Retina (tissue), 1 donor: Measurements from ENCODE around the gene MBD3L4.
"Not testable (repeated sequence)": the region's sequence is repeated elsewhere in the genome, so short reads cannot be mapped to it uniquely, and the experiment has no call there.

Experiments used
- DNase-seq: peaks from one replicate; pipeline ENCODE4 v3.0.0-alpha.2; 2016

MBD3L4 gene

DNA sequence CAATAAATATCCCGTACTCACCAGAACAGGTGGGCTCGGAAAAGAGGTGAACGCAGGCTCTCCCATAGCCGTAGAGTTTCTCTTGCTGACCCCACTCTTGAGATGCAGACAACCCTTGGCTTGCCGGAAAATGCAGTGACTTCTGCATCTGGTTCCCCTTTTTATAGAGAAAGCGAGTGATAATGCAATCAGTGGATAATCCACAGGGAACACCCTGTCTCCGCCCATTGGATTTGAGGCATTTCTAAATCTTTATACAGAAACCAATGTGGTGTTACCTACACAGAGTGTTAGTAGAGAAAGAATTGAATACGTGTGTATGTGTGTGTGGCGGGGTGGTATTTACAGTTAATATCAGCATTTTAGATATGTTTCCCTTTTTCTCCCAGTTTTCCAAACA lies at the start of gene MBD3L4:
Gene MBD3L4 (minus strand): TSS at position 101 of the 400 bp plus-strand sequence. CDS start 35 bp downstream, at position 66.
- not testable (repeated sequence) for DNase-seq

DNA sequence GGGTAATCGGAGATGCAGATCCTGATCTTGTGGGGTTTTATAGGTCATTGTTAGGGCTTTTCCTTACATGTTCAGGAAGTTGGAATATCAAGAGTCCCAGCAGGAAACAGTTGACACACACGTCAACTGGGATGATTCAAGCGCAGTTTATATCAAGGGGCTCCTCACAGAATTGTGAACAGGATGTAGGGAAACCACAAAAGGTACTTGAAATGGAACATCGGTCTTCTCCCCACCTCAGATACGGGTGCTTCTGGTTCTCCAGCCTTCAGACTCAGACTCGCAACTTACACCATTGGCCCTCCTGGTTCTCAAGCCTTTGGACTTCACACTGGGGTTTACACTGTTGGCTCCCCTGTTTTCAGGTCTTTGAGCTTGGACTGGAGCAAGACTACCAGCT lies 49.0 kb upstream of the MBD3L4 start:
- DNase-seq: no peak

DNA sequence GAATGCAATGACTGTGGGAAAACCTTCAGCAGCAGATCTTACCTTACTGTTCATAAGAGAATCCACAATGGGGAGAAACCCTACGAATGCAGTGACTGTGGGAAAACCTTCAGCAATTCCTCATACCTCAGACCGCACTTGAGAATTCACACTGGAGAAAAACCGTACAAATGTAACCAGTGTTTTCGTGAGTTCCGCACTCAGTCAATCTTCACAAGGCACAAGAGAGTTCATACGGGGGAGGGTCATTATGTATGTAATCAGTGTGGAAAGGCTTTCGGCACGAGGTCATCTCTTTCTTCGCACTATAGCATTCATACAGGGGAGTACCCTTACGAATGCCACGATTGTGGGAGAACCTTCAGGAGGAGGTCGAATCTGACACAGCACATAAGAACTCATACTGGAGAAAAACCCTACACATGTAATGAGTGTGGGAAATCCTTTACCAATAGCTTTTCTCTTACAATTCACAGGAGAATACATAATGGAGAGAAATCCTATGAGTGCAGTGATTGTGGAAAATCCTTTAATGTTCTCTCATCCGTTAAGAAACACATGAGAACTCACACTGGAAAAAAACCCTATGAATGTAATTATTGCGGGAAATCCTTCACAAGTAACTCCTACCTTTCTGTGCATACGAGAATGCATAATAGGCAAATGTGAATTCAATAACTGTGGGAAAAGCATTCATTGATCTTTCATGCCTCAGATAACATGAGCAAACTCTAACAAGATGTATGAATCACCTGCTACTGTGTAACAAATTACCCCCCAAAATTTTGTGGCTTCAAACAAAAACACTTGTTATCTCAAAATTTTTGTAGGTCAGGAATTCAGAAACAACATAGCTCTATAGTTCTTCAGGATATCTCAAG lies 43.3 kb upstream of the MBD3L4 start:
- DNase-seq: no peak

DNA sequence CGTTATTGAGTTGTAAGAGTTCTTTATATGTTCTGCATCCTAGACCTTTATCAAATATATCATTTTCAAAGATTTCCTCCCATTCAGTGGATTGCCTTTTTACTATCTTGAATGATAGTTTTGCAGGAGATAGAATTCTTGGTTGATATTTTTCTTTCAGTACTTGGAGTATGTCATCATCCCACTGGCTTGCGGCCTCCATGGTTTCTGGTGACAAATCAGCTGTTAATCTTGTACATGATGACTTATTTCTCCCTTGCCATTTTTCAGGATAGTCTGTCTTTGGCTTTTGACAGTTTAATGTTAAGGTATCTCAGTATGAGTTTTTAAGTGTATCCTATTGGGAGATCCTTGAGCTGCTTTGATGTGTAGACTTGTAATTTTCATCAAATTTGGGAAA lies 38.0 kb upstream of the MBD3L4 start:
- no peak for DNase-seq

DNA sequence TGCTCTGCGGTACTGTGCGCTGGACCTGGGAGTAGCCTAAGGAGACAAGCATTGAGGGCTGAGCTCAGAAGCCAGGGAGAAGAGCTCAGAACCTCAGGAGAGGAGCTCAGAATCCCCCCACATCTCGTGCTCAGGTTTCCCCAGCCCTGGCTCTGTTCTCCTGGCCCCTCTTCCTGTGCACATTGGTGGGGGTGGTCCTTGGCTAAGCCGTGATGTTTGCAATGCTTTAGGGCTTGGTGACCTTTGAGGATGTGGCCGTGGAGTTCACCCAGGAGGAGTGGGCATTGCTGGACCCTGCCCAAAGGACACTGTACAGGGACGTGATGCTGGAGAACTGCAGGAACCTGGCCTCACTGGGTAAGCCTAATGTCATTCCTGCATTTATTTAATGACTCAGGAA lies 36.2 kb upstream of the MBD3L4 start:
- no peak for DNase-seq

DNA sequence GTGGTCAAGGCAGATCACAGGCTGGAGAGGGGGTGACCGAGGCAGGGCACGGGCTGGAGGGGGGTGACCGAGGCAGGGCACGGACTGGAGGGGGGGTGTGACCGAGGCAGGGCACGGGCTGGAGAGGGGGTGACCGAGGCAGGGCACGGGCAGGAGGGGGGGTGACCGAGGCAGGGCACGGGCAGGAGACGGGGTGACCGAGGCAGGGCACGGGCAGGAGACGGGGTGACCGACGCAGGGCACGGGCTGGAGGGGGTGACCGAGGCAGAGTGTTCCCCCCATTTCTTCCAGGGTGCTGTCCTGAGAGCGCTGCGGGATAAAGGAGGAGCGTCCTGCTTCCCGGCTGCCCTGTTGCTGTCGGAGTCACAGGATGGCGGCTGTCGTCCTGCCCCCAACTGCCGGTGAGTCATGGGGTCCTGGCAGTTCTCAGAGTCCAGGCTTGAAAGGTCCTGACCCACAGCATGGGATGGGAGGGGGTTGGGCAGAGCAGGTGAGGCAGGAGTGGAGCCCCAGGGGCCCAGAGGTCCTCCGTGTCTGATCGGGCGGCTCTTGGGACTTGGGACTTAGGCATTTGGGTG lies 34.8 kb upstream of the MBD3L4 start:
- no peak for DNase-seq

DNA sequence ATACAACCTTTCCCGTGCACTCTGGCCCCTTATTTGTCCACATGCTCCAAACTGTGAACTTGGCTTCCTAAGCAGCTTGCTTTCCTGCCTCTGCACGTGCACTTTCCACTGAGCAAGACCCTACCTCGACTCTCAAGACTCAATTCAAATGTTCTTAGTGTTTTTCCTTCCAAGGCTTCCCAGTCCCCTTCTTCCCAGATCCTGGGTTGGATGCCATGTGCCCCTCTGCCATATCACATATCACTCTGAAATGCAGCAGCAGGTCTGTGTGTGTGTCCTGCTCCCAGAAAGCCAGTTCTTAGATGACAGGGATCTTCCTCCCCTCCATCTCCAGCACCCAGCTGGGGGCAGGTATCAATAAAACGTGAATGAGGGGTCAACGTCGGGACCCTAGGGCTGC lies 32.6 kb upstream of the MBD3L4 start:
- DNase-seq: no peak

DNA sequence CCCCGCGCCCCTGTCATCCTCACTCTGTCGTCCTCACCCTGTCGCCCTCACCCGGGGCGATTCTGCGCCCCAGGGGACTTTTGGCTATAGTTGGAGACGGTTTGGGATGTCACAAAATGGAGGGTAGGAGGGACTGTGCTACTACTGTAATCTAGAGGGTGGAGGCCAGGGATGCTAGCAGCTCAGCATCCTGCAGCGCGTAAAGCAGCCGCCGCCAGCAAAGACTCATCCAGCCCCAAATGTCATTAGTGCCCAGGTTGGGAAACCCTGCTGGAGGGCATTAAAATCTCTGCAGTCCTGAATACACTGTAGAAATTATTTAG lies 29.9 kb upstream of the MBD3L4 start:
- DNase-seq: no peak

DNA sequence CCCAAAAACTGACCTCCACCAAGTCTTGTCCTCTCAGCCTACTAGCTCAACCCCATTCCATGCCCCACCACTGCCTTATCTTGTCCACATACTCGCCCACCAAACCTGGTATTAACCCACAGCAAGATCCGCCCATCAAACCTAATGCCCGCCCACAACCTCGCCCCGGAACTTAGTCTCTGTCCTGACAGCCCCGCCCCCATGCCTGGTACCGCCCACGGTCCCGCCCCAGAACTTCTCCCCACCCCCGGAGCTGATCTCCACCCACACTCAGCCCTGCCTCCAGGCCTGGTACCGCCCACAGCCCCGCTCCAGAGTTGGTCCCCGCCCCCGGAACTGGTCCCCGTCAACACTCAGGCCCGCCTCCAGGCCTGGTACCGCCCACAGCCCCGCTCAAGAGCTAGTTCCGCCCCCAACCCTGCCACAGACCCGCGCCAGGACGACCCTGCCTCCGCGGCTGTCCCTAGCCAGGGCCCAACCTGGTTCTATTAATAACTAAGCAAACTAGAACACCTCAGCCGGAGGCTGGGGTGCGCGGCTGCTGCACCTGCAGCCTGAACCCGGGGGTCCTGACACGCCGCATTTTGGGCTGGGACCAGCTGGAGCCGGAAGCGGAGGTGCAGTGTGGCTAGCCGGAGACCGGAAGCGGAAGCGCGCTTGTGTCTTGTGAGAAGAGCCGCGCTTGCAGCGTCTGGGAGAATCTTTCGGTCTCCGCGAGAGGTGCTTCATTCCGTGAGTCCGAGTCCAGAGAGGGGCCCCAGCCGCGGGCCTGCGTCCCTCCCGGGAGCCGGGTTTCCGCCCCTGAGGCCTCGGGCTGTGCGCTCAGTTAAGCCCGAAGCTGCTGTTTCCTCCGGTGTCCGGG lies 29.3 kb upstream of the MBD3L4 start, which contains the start of gene ZNF557:
Gene ZNF557 (plus strand): TSS at position 662 of the 862 bp plus-strand sequence. CDS start 5,372 bp downstream, outside the sequence.
- DNase-seq: peak; percentile 99

DNA sequence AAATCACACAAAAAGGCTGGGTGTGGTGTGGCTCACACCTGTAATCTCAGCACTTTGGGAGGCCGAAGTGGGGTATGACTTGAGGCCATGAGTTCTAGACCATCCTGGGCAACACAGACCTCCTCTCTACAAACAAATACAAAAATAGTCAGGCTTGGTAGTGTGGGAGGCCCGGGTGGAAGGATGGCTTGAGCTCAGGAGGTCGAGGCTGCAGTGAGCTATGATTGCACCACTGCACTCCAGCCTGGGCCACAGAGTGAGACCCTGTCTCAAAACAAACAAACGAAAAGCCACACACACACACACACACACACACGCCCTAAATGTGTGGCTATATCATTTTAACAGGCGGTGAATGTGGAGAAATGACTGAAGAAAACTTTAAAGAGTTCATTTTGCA lies 28.6 kb upstream of the MBD3L4 start:
- no peak for DNase-seq

DNA sequence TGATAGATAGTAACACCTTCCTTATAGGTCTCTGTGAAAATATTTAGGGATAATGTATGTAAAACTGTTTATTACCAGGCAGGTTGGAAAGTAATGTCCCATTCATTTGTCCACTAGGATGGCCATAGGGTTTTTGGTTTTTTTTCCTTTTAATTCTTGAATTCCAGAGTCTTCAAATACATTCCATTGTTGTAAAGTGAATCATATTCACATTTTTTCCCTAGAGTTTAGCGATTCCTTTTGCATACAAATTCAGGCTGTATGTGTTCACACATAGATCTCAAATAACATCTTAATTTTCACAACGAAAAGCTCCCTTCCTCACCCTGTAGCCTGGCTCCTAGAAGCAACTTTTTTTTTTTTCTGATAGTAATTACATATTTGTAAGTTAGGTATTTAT lies 27.7 kb upstream of the MBD3L4 start:
- no peak for DNase-seq

DNA sequence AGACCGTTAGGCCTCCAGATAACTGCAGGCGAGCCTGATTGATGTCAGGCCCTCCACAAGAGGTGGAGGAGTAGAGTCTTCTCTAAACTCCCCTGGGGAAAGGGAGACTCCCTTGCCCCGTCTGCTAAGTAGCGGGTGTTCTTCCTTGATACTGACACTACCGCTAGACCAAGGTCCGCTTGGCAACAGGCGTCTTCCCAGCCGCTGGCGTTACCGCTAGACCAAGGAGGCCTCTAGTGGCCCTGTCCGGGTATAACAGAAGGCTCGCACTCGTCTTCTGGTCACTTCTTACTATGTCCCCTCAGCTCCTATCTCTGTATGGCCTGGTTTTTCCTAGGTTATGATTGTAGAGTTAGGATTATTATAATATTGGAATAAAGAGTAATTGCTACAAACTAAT lies 27.1 kb upstream of the MBD3L4 start:
- not testable (repeated sequence) for DNase-seq

DNA sequence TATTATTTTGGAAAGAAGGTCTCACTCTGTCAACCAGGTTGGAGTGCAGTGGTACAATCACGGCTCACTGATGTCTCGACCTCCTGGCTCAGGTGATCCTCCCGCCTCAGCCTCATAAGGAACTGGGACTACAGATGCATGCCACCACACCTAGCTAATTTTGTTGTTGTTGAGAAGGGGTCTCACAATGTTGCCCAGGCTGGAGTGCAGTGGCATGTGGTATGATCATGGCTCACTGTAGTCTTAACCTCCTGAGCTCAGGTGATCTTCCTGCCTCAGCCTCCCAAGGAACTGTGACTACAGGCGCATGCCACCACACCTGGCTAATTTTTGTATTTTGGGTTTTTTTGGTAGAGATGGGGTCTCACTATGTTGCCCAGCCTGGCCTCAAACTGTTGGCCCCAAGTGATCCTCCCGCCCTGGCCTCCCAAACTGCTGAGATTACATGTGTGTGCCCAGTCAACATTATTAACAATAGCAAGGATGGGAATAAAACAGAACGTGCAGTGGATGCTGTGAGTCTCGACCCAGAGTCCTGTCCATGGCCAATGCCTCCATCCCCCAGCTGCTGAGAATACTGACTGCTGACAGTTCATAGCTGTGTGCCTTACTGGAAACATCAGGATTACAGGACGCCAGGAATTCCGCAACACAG lies 23.9 kb upstream of the MBD3L4 start:
- DNase-seq: no peak

DNA sequence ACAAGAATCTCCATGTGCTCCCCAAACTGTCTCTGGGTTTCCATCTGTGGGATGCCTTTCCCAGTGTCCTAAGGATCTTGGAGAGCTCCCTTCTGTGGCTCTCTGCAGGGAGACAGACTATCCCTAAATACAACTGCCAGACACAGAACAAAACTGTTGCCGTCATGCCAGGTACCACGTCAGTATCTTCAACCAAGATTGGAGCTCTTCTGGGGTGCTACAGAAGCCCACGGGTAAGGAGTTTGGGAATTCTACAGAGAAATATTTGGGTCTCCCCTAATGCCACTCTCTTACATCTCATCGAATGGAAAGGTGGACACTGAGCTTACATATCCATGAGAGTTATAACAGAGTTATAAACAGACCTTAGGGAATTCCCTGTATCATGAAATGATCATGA lies 23.4 kb upstream of the MBD3L4 start:
- DNase-seq: no peak

DNA sequence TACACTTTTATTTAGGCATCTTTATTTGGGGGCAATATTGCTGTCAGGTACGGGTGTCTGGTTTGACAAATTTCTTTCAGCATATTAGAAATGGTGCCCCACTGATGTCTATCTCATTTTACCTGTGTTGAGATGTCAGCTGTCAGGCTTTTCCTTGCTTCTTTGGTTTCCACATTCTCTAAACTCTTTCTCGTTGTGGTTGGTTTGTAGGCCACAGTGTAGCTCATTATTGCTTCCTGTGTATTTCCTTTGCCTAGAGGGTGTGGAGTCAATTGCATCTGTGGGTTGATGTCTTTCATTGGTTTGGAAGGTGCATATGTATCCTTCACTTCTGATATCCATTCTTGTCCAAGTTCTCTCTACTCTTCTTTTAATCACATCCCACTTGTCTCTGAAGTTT lies 20.0 kb upstream of the MBD3L4 start:
- DNase-seq: not testable (repeated sequence)

DNA sequence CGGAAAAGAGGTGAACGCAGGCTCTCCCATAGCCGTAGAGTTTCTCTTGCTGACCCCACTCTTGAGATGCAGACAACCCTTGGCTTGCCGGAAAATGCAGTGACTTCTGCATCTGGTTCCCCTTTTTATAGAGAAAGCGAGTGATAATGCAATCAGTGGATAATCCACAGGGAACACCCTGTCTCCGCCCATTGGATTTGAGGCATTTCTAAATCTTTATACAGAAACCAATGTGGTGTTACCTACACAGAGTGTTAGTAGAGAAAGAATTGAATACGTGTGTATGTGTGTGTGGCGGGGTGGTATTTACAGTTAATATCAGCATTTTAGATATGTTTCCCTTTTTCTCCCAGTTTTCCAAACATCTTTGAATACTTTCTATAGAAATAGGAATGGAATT lies 18.6 kb upstream of the MBD3L4 start, which contains the start of gene MBD3L3:
Gene MBD3L3 (minus strand): TSS at position 101 of the 400 bp plus-strand sequence. CDS start 71 bp downstream, at position 30.
- DNase-seq: not testable (repeated sequence)

DNA sequence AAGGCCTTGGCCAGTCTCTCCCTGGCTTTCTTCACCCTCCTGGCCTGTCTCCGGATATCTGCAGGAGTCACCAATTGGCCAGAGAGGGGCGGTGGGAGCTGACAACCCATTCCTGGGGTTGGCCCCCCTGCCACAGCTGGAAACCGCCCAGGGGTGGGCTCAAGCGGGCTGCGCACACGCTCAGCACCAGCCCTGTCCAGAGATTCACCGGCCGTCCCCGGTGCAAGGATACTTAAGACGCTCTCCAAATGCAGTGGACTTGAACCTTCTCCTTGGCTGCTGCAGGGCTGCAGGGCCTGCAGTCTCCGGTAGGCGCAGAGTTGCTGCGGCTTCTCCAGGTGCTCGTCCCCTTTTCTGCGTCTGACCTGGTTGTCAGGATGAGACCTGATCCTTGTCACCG lies 16.4 kb upstream of the MBD3L4 start:
- DNase-seq: not testable (repeated sequence)

DNA sequence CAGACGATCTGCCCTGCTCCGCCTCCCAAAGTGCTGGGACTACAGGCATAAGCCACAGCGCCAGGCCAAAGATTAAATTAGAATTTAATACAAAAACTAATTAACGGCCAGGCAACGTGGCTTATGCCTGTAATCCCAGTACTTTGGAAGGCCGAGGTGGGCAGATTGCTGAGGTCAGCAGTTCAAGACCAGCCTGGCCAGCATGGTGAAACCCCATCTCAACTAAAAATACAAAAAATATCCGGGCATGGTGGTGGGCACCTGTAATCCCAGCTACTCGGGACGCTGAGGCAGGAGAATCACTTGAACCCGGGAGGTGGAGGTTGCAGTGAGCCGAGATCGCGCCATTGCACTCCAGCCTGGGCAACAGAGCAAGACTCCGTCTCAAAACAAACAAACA lies 15.7 kb upstream of the MBD3L4 start:
- DNase-seq: not testable (repeated sequence)

DNA sequence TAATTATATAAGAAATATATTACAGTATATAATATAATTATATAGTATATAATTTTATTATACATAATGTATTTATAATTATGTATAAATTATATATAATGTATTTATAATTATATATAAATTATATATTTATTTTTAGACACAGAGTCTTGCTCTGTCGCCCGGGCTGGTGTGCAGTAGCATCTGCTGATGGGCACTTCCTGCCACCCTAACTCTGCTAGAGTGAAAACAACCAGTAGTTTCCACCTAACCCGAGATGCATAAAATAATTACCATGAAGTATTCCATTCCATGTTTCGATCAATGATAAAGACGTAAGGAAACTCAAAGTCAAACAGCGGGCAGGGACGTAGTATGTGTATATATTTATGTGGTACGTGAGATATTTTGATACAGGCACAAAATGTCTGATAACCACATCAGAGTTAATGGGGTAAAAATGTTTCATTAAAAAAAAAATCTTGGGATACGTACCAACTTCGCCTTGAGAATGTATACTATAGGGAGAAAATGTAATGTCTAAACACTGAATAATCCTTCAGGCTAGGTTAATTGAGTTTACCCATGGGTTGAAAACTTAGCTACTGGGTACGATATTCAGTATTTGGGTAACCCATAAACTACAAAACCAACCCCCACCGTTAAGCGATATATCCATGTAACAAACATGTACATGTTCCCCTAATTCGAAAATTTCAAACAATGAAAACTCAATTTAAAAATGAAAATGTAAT lies 14.8 kb upstream of the MBD3L4 start:
- not testable (repeated sequence) for DNase-seq

DNA sequence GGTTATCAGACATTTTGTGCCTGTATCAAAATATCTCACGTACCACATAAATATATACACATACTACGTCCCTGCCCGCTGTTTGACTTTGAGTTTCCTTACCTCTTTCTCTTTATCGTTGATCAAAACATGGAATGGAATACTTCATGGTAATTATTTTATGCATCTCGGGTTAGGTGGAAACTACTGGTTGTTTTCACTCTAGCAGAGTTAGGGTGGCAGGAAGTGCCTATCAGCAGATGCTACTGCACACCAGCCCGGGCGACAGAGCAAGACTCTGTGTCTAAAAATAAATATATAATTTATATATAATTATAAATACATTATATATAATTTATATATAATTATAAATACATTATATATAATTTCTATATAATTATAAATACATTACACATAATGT lies 12.9 kb upstream of the MBD3L4 start:
- not testable (repeated sequence) for DNase-seq

DNA sequence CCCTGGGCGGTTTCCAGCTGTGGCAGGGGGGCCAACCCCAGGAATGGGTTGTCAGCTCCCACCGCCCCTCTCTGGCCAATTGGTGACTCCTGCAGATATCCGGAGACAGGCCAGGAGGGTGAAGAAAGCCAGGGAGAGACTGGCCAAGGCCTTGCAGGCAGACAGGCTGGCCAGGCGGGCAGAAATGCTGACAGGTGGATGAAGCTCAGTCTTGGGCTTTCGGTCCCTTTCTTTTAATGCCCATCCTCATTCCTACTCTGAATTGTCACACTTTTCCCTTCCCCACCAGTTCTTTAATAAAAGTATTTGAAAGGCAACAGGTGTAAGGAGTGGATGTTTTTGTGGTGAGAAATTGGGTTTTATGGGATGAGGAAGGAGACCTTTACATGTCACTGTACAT lies 11.4 kb upstream of the MBD3L4 start:
- DNase-seq: not testable (repeated sequence)

DNA sequence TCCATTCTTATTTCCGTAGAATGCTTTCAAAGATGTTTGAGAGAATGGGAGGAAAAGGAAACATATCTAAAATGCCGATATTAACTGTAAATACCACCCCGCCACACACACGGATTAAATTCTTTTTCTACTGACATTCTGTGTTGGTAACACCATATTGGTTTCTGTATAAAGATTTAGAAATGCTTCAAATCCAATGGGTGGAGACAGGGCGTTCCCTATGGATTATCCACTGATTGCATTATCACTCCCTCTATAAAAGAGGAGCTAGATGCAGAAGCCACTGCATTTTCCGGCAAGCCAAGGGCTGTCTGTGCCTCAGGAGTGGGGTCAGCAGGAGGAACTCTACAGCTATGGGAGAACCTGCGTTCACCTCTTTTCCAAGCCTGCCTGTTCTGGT lies 9.0 kb upstream of the MBD3L4 start, which contains the start of gene MBD3L2:
Gene MBD3L2 (plus strand): TSS at position 301 of the 400 bp plus-strand sequence. CDS start 53 bp downstream, at position 354.
- DNase-seq: not testable (repeated sequence)
